Inflammatory macrophage treated with lipopolysaccharide for 4 hours (primary cell): ENCODE results near the gene FAM171A1.

Experiments
- DNase-seq: peaks from one replicate; pipeline ENCODE4 v3.0.0-alpha.2; 2020

The FAM171A1 gene

GRCh38 chr10:15166325-15166724, 204.8 kb downstream of the FAM171A1 start:
- DNase-seq = no peak

GRCh38 chr10:15163253-15163828, 207.7 kb downstream of the FAM171A1 start:
- DNase-seq = peak; percentile 77
